ENCODE measurements around the gene SGCD. TPM values are rescaled to one million over a fixed set of nuclear protein-coding genes. Genes with fewer than 3 reads are reported as not detected.

Gene SGCD
- total and polyA plus RNA-seq, 2 of the 4 experiments (the other 2 are of a cell fraction) = 5.8 to 10.6 TPM

DNA sequence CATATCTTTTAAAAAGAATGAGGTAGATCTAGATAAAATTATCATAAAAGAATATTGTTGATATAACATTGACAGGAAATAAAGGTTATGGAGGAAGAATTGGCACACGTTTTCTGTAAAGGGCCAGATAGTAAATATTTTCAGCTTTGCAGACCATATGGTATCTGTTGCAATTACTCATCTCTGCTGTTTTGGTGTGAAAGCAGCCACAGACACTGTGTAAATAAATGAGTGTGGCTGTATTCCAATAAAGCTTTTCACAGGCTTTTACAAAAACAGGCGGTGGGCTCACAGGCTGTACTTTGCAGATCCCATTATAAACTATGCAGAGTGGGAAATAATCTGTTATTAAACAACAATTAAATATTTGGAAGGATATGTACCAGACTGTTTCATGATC lies 87.4 kb downstream of the SGCD start:
- no peak; the same call in 1 of the 2 replicates for ATAC-seq (ENCODE audit: low read depth)

More for the DNA sequence above, 87.4 kb downstream of the SGCD start:
- Histone ChIP-seq H2BK120ac (ENCODE audit: low read depth, low read length) (no peak overlapping the region), H3K18ac (ENCODE audit: low read depth, low read length) (no peak overlapping the region), H3K36me3 (ENCODE audit: control insufficient read depth, insufficient read depth, low read length) (no peaks in the 10 kb centered on the region), H4K91ac (ENCODE audit: insufficient read depth, low read depth, low read length) (no peak overlapping the region), H2AK9ac (replicated peaks; ENCODE audit: low read depth, low read length, poor library complexity) (no peak overlapping the region), H3K14ac (replicated peaks; ENCODE audit: low read depth, low read length) (no peak overlapping the region), H3K9ac (ENCODE audit: low read depth, low read length) (no peak overlapping the region), H3K4me2 (ENCODE audit: low read depth, low read length) (no peak overlapping the region), H4K20me1 (ENCODE audit: insufficient read depth, low read length) (no peaks in the 10 kb centered on the region), H2BK20ac (ENCODE audit: low read depth, low read length) (no peak overlapping the region), H3K56ac (ENCODE audit: extremely low read depth, insufficient read depth, low read length) (no peak overlapping the region), H2AK5ac (ENCODE audit: low read depth, low read length) (no peak overlapping the region), H2BK15ac (ENCODE audit: low read depth, low read length) (no peak overlapping the region), H3K9me1 (ENCODE audit: insufficient read depth, low read length) (peaks cover 4% of the 10 kb centered on the region; the same call in 1 of the 2 replicates), H3K4me1 (ENCODE audit: control insufficient read depth, insufficient read depth, low read length) (peaks cover 10% of the 10 kb centered on the region), H3K9me3 (ENCODE audit: control insufficient read depth, insufficient read depth, low read length) (no peaks in the 10 kb centered on the region), H2BK5ac (ENCODE audit: low read depth, low read length, poor library complexity, severe bottlenecking) (no peak overlapping the region), H3K27ac (ENCODE audit: insufficient read depth, low read length) (no peak overlapping the region), H3K4me3 (ENCODE audit: insufficient read depth, low read depth, low read length) (no peak overlapping the region), H4K5ac (ENCODE audit: low read depth, low read length) (no peak overlapping the region), H2AFZ (replicated peaks; ENCODE audit: low read length, poor library complexity) (no peak overlapping the region), H3K27me3 (ENCODE audit: control insufficient read depth, insufficient read depth, low read length) (no peaks in the 10 kb centered on the region), H4K8ac (ENCODE audit: low read depth in 2 of 2, low read length in 2 of 2) (no peak overlapping the region), H3K4ac (ENCODE audit: low read depth, low read length) (no peak overlapping the region), H3K79me1 (ENCODE audit: low read depth in 1 of 2, low read length in 2 of 2) (0 out of 4 replicates have a peak, but pooled peaks cover 0 to 5% of the 10 kb centered on the region in 2 experiments), H3K23ac (ENCODE audit: low read depth, low read length) (no peak overlapping the region)
- intact Hi-C loops (cut with micrococcal nuclease) = no loop called here
- POLR2A ChIA-PET (ENCODE audit: unreplicated experiment) = no interaction called here
- TF ChIP-seq FOS (IDR thresholded peaks at IDR 0.05; ENCODE audit: low read depth, low read length) = no peak
- TF ChIP-seq MAFK (IDR thresholded peaks at IDR 0.05; ENCODE audit: low read depth, low read length) = no peak
- no peak for TF ChIP-seq ELK1 (IDR thresholded peaks at IDR 0.05; ENCODE audit: borderline replicate concordance, low read depth, low read length)
- TF ChIP-seq CHD1 (IDR thresholded peaks at IDR 0.05; ENCODE audit: low read depth, low read length) = no peak
- TF ChIP-seq, protein P1, sequence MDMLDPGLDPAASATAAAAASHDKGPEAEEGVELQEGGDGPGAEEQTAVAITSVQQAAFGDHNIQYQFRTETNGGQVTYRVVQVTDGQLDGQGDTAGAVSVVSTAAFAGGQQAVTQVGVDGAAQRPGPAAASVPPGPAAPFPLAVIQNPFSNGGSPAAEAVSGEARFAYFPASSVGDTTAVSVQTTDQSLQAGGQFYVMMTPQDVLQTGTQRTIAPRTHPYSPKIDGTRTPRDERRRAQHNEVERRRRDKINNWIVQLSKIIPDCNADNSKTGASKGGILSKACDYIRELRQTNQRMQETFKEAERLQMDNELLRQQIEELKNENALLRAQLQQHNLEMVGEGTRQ (IDR thresholded peaks at IDR 0.05; ENCODE audit: low read depth, low read length) = no peak
- TF ChIP-seq NFE2L2 (IDR thresholded peaks at IDR 0.05; ENCODE audit: low read depth, low read length) = no peak
- no peak for TF ChIP-seq BHLHE40 (IDR thresholded peaks at IDR 0.05; ENCODE audit: low read depth, low read length)
- no peak for TF ChIP-seq POLR2A (IDR thresholded peaks at IDR 0.05; ENCODE audit: low read depth, low read length)
- no peak for TF ChIP-seq RFX5 (IDR thresholded peaks at IDR 0.05; ENCODE audit: low read depth, low read length)
- no TSS peak for BruUV-seq (replicated peaks)
- DNase-seq = peak; percentile 28
- dilution Hi-C loops (cut with HindIII; ENCODE audit: low sequenced_read_pairs, unreplicated experiment) = no loop called here
- no CpG with 5 or more reads among the region's 2 CpGs for WGBS, 2 experiments (ENCODE audit: extremely low coverage in 2 of 2, insufficient read length in 1 of 2)
- in situ Hi-C loops (cut with MboI; ENCODE audit: low sequenced_read_pairs) = no loop called here
- CTCF ChIA-PET = no interaction called here

All from IMR-90 (cell line).